Measurements from ENCODE around the gene VPS8. TPM values are rescaled to one million over a fixed set of nuclear protein-coding genes. Genes with fewer than 3 reads are reported as not detected.

VPS8 gene
- total RNA-seq, 3 donors from 2014 or later (not counting 1 experiment from before 2014, with no cell fraction given): 89.3 to 127 (median 115) TPM

GRCh38 chr3:184781801-184782200 is 30.2 kb upstream of the VPS8 start:
- H3K4me1 ChIP-seq (ENCODE audit: control insufficient read depth, insufficient read depth, low read length): peaks cover 15% of the 10 kb centered on the region
- H3K27ac ChIP-seq (ENCODE audit: low read length): no peak overlapping the region
- DNase-seq (no peak), ATAC-seq (no peak)
- TF ChIP-seq CTCF (IDR thresholded peaks at IDR 0.05): no peak
- peaks cover 4% of the 10 kb centered on the region for H3K27me3 ChIP-seq (ENCODE audit: control insufficient read depth, insufficient read depth, low read length)
- no peaks in the 10 kb centered on the region for H3K9me3 ChIP-seq (ENCODE audit: control insufficient read depth, insufficient read depth, low read length)
- H3K36me3 ChIP-seq (ENCODE audit: control insufficient read depth, insufficient read depth, low read length): no peaks in the 10 kb centered on the region
- Mint-ChIP-seq H3K27me3 (ENCODE audit: low read depth in 2 of 2) (peaks cover 40 to 62% of the 10 kb centered on the region in 2 donors), H3K4me1 (peaks cover 20 to 21% of the 10 kb centered on the region in 2 donors), H3K36me3 (no peaks in the 10 kb centered on the region), H3K9me3 (no peaks in the 10 kb centered on the region), H3K4me3 (no peak overlapping the region), H3K27ac (no peak overlapping the region)
- intact Hi-C loops (cut with micrococcal nuclease): no loop called here
- 94% methylated on average over 4 of the region's 4 CpGs for WGBS (ENCODE audit: insufficient coverage)
- no peak overlapping the region for H3K4me3 ChIP-seq (ENCODE audit: low read length)

- no peak for ATAC-seq
- peaks cover 20 to 22% of the 10 kb centered on the region in 2 donors for H3K4me1 Mint-ChIP-seq
- no peaks in the 10 kb centered on the region for H3K9me3 ChIP-seq (ENCODE audit: control insufficient read depth, insufficient read depth, low read length)
- no peak overlapping the region for H3K4me3 Mint-ChIP-seq
- peaks cover 17% of the 10 kb centered on the region for H3K4me1 ChIP-seq (ENCODE audit: control insufficient read depth, insufficient read depth, low read length)
- H3K27ac Mint-ChIP-seq: no peak overlapping the region
- intact Hi-C loops (cut with micrococcal nuclease): no loop called here
- no peaks in the 10 kb centered on the region for H3K9me3 Mint-ChIP-seq
- no peaks in the 10 kb centered on the region for H3K27me3 ChIP-seq (ENCODE audit: control insufficient read depth, insufficient read depth, low read length)
- no peak overlapping the region for H3K27ac ChIP-seq (ENCODE audit: low read length)
- H3K36me3 Mint-ChIP-seq: no peaks in the 10 kb centered on the region
- H3K4me3 ChIP-seq (ENCODE audit: low read length): no peak overlapping the region
- H3K36me3 ChIP-seq (ENCODE audit: control insufficient read depth, insufficient read depth, low read length): no peaks in the 10 kb centered on the region
- H3K27me3 Mint-ChIP-seq (ENCODE audit: low read depth in 2 of 2): peaks cover 36 to 53% of the 10 kb centered on the region in 2 donors
- no peak for DNase-seq
- 93% methylated on average over 7 of the region's 7 CpGs for WGBS (ENCODE audit: insufficient coverage)
- TF ChIP-seq CTCF (IDR thresholded peaks at IDR 0.05): no peak
Measured at GRCh38 chr3:184783319-184783718, 28.6 kb upstream of the VPS8 start.

GRCh38 chr3:184784731-184785500 is 27.1 kb upstream of the VPS8 start:
- Histone ChIP-seq H3K4me1 (ENCODE audit: control insufficient read depth, insufficient read depth, low read length) (peaks cover 17% of the 10 kb centered on the region), H3K27ac (ENCODE audit: low read length) (no peak overlapping the region), H3K27me3 (ENCODE audit: control insufficient read depth, insufficient read depth, low read length) (no peaks in the 10 kb centered on the region), H3K9me3 (ENCODE audit: control insufficient read depth, insufficient read depth, low read length) (no peaks in the 10 kb centered on the region), H3K36me3 (ENCODE audit: control insufficient read depth, insufficient read depth, low read length) (no peaks in the 10 kb centered on the region), H3K4me3 (ENCODE audit: low read length) (no peak overlapping the region)
- Mint-ChIP-seq H3K36me3 (no peaks in the 10 kb centered on the region), H3K4me3 (no peak overlapping the region), H3K27me3 (ENCODE audit: low read depth in 2 of 2) (peaks cover 32 to 41% of the 10 kb centered on the region in 2 donors), H3K27ac (no peak overlapping the region), H3K4me1 (peaks cover 20 to 22% of the 10 kb centered on the region in 2 donors), H3K9me3 (no peaks in the 10 kb centered on the region)
- intact Hi-C loops (cut with micrococcal nuclease): no loop called here
- TF ChIP-seq CTCF (IDR thresholded peaks at IDR 0.05): no peak
- 28% methylated on average over 13 of the region's 13 CpGs for WGBS (ENCODE audit: insufficient coverage)
- DNase-seq: no peak
- ATAC-seq: no peak

GRCh38 chr3:184785890-184786279 is 26.1 kb upstream of the VPS8 start:
- Histone ChIP-seq H3K4me1 (ENCODE audit: control insufficient read depth, insufficient read depth, low read length) (peaks cover 17% of the 10 kb centered on the region), H3K27ac (ENCODE audit: low read length) (no peak overlapping the region), H3K36me3 (ENCODE audit: control insufficient read depth, insufficient read depth, low read length) (no peaks in the 10 kb centered on the region), H3K4me3 (ENCODE audit: low read length) (no peak overlapping the region), H3K9me3 (ENCODE audit: control insufficient read depth, insufficient read depth, low read length) (no peaks in the 10 kb centered on the region), H3K27me3 (ENCODE audit: control insufficient read depth, insufficient read depth, low read length) (no peaks in the 10 kb centered on the region)
- H3K27ac Mint-ChIP-seq: no peak overlapping the region
- H3K27me3 Mint-ChIP-seq (ENCODE audit: low read depth in 2 of 2): peaks cover 28 to 32% of the 10 kb centered on the region in 2 donors
- no peak for TF ChIP-seq CTCF (IDR thresholded peaks at IDR 0.05)
- H3K4me1 Mint-ChIP-seq: peaks cover 20 to 22% of the 10 kb centered on the region in 2 donors
- whole genome bisulfite sequencing (ENCODE audit: insufficient coverage): 70% methylated on average over 12 of the region's 12 CpGs
- H3K4me3 Mint-ChIP-seq: no peak overlapping the region
- DNase-seq (no peak), ATAC-seq (no peak)
- intact Hi-C loops (cut with micrococcal nuclease): no loop called here
- no peaks in the 10 kb centered on the region for H3K36me3 Mint-ChIP-seq
- no peaks in the 10 kb centered on the region for H3K9me3 Mint-ChIP-seq

Measured in natural killer cell (primary cell).